Activated CD4-positive, CD25-positive, alpha-beta regulatory T cell (primary cell): Measurements from ENCODE around the gene NTRK1.
A peak's percentile ranks its signal among the peaks of the same experiment; 100 is the strongest.

Source experiments
- DNase-seq, 4 experiments: peaks; one replicate each; lab custom pipeline; 2025; lab: John Stamatoyannopoulos, UW

NTRK1 gene

DNA sequence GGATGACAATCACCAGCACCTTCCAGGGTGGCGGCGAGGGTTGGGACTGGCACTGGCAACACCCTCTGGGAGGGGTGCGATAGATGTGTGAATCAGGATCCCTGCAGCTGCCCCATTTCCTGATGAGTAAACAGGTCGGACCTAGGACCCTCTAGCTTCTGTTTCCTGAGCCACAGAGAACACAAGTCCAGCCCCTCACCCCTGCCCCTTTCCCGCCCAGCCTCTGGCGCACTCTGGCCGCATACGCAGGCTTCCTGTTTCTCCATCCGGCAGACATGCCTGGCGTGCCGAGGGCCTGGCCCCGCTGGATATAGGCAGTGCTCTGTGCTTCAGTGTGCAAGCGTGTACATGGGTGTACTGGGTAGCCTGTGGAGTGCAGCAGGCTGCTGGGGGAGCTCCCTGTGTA is 37.5 kb downstream of the NTRK1 start:
- DNase-seq: no peak

DNA sequence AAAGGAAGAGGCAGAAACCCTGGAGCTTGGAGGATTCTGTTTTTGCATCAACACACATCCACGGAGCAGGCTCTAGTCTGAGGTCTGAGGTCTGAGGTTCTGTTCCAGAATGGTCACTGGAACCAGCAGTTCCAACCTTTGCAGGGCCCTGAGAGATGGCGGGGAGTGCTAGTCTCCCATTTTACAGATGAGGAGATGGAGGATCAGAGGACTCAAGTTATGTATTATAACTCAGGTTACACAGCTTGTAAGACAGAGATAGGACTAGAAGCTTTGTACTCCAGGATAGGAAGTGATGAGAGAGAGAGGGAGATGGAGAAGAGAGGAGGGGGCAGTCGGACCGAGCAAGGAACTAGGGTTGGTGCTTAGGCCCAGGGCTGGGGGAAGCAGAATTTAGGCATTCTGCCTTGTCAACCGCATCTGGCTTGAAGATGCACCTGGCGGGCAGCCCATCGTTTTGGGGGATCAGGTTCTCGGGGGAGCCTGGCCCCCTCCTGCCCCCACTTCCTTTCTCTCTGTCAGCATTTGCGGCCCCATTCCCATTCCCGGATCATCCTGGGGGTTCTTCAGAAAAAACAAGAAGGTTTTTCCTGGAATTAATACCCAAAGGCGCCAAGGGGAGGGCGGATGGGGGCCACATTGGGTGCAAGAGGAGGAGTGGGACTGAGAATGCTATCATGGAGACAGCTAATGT is 38.5 kb downstream of the NTRK1 start:
- no peak for DNase-seq

DNA sequence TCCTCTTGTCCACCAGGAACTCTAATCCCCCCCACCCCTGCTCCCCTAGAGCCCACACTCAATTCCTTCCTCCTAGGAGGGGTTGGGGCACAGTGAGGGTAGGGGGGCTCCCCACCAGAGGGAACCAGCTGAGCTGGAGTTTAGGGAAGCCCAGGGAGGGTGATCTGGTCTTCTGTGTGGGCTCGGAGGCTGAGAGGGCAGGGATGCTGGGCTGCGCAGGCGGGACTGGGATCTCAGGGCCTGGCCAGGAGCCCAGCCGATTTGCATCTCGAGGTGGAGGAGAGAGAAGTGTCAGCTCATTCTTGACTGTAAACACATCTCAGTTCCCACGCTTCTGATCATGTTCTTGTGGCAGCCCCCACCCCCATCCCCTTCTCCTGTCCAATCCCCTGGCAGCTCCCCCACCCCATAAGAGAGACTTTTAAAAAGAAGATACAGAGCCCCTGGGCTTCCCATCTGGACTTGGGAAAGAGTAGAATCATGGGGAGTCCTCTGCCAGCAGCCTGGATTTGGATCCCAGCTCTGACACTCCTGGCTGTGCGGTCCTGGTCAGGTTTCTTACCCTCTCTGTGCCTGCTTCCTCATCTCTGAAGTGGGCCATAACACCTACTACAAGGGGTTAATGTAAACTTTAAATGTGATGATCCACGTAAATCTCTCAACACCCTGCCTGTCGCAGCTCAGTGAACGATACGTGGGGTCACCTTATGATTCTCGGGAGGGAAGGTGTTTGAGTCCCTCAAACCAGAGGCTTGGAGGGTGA is 39.5 kb downstream of the NTRK1 start:
- DNase-seq: no peak

DNA sequence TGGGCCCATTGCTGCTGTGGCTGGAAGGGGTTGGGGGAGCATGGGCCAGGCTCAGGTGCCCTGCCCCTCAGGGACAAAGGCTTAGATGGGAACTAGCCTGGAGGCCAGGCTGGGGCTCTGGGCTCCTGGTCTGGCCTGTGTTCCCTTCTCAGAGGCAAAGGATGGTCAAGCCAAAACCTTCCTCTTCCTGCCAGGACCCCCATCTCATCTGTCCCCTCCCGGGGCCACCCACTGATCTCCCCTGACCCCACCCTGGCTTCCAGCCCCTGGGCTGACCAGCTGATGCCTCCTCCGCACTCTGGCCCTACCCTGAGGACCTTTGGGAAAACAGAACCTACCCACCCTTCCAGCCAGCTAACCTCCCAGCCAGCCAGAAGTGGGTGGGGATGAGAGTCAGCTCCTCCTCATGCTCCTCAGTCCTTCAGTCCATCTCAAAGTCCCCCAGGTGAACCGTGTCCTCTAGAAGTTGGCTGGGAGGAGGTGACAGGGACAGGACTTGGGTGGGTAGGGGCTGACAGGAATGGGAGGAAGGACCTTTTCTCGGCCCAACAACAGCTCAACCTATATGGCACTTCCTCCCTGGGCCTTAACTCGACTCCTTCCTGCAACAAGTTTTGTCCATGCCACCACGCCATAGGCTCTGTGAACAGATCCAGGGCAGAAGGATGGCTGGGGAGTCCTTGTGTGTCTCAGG is 40.4 kb downstream of the NTRK1 start:
- no peak for DNase-seq

DNA sequence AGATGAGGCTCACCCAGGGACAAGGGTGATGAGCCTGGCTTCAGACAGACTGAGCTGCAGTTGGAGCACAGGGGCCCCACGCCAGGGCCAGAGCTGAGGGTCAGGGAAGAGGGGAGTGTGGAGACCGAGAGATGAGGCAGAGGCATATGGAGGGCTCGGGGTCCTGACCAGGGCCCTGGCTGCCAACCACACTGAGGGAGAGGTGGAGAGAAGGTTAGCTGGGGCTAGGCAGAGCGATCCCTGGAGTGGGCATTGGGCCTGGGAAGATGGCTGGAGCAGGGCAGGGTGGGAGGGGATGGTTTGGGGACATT is 40.9 kb downstream of the NTRK1 start:
- DNase-seq: no peak

DNA sequence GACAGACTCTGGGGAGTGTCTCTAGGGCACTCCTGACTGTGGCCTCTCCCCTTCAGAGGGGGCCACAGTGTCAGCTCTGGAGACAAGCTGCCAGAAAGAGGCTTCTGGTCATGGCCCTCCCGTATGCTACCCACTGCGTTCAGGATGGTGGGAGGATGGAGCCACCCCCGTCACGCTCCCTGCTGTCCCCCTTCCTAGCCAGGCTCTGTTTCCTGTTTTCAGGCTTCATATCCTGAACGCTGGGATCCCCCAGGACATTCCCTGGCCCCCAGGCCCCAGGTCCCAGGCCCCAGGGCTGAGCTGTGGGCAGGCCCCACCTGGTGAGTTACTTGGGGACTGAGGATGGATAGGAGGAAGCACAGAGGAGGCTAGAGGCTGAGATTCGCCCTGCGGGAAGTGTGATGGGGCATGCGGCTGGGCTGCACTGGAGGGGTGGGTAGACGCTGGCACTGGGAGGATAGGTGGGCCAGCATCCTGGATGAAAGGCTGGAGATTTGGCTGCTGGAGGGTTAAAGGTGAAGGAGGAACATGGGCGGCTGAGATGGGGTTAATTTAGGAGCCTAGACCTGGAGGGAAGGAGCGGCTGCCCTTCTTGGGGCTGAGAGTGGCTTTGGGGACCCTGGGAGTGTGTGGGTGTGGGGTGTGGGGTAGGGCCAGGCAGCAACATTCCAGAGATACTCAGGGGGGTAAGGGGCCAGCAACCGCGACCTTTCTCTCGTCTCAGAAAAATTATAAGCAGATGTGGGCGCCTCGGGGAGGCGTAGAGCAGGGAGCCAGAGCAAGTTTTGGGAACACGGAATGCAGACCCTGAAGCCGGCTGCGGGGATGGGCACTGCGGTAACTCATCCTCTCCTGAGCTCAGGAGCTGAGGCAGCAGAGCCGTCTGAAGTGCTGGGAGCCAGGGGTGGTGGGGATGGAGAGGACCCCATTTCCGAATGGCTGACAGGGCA is 41.6 kb downstream of the NTRK1 start:
- DNase-seq: no peak

DNA sequence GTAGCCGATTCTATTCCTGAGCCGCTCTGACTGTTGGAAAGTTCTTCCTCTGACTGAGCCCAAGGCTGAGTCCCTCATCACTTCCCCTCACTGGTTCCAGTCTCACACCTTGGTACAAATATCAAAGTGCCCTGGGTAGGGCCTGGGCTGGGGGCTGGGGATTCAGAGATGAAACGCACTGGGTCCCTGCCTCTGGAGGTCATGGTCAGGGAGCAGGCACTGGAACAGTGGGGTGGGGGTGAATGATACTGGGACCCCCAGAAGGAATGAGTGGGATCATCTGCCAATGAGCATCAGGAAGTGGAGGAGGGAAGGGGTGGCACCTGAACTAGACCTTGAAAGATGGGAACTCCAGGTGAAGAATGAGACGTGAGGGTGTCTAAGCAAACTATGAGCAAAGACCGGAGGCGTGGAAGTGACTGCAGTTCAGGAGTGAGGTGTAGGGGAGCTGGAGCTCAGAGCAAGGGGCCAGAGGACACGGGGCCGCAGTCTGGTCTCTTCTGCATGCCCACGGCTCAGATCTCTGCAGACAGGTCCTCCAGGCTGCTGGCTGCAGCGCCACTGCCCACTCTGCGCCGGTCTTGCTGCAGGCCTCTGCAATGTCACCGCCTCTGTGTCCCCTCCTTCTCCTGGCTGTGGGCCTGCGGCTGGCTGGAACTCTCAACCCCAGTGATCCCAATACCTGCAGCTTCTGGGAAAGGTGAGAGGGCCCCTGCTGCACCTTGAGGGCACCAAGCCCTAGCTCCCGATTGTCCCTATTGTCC is 42.8 kb downstream of the NTRK1 start:
- no peak for DNase-seq

DNA sequence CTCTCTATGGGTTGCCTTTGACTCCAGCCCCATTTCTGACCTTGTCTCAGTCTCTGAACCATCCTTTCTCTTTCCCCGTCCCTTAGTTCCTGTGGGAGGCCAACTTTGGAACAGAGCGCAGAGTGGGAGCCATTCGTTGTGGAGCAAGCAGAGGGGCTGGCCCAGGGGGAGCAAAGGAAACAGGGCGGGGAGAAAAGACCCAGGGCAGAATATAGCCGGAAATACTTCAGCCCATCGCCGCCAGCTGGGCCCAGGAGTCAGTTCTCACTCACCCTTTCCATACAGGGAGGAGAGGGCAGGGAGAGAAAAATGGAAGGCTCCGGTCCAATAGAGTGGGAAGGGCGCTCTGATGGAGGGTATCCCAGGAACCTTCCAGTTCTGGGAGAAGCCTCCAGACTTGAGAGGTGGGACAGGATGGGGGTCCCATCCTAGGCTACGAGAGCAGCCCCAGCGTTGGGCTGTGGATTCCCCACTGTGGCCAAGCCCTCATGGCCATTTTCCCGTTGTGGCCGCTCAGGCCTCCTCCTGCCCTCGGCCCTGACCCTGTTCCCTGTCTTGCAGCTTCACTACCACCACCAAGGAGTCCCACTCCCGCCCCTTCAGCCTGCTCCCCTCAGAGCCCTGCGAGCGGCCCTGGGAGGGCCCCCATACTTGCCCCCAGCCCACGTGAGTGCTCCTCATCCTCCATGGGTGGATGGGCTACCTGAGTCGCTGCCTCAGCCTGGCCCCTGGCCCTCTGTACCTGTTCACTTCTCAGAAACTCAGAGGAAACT is 43.7 kb downstream of the NTRK1 start:
- DNase-seq: no peak

DNA sequence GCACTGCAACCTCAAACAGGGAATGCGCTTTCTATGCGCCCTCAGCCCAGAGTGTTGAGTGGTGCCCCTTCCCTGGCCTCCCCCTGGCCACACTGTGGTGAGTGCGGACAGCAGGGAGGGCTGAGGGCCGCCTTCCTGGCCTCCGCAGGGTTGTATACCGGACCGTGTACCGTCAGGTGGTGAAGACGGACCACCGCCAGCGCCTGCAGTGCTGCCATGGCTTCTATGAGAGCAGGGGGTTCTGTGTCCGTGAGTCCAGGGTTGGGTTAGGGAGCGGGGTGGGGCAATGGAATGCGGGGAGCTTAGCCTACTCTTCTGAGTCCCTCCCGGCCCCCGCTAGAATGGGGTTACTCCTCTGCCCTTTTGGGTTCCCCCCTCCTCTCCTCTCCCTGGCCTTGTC is 44.5 kb downstream of the NTRK1 start:
- no peak for DNase-seq

DNA sequence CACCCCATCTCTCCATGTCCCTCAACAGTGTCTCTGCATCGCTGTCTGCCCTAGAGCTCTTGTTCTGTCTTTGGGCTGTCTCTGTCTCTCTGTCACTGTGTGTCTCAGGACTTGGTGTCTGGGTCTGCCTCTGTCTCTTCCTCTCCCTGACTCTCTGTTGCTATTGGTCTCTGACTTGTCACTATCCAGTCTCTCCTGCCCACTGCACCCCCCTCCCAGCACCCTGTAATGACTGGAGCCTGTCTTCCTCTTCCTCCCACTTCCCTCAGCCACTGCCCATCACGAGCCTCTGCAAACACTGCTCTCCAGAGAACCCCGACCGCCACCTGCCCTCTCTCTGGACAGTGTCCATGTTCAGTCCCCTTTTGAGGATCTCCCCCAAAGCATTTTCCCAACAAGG is 45.0 kb downstream of the NTRK1 start:
- DNase-seq: no peak

DNA sequence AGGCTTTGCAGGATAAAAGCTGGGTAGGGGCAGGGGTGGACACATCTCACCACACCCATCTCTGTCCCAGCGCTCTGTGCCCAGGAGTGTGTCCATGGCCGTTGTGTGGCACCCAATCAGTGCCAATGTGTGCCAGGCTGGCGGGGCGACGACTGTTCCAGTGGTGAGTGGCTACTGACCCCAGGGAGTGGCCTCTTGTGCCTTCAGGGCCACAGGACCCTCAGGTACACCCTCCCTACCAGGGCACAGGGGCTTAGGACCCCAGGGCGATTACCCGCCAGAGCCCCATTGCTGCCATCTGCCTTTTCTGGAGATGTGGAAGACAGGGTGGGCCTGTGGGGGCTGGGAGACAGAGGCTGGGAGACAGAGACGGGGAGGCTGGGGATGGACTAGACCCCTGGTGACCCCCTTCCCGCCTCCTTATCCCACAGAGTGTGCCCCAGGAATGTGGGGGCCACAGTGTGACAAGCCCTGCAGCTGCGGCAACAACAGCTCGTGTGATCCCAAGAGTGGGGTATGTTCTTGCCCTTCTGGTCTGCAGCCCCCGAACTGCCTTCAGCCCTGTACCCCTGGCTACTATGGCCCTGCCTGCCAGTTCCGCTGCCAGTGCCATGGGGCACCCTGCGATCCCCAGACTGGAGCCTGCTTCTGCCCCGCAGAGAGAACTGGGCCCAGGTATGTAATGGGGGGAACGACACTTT is 45.7 kb downstream of the NTRK1 start:
- no peak for DNase-seq

DNA sequence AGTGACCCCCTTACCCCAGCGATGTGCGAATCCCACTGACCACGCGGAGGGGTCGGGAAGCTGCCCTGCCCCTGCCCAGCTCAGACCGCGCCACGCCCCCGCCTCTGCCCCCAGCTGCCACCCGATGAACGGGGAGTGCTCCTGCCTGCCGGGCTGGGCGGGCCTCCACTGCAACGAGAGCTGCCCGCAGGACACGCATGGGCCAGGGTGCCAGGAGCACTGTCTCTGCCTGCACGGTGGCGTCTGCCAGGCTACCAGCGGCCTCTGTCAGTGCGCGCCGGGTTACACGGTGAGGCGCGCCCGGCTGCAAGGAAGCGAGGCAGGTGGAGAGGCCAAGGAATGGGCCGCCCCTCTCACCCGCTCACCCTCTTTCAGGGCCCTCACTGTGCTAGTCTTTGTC is 47.9 kb downstream of the NTRK1 start:
- DNase-seq: no peak

DNA sequence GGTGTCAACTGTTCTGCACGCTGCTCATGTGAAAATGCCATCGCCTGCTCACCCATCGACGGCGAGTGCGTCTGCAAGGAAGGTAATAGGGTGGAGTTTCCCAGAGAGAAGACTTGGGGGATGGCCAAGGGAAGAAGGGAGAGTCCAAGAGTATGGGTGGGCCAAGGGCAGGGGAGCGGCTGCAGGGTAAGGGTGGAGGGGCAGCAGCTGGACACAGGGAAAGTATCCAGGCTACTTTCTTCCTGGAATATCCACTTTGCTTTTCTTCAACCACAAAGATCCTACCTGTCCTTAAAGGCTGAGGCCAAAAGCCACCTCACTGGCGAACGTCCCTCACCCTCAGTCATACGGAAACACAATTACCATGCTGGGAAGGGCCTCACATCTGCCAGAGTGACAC is 48.3 kb downstream of the NTRK1 start:
- DNase-seq: no peak

DNA sequence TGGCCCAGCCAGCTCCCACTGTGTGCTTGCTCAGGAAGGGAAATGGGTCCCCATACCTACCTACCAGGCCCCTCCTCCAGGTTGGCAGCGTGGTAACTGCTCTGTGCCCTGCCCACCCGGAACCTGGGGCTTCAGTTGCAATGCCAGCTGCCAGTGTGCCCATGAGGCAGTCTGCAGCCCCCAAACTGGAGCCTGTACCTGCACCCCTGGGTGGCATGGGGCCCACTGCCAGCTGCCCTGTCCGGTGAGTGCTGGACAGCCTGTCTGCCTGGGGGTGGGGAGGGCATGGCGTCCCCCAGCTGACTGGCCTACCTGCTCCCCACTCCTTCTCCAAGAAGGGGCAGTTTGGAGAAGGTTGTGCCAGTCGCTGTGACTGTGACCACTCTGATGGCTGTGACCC is 49.0 kb downstream of the NTRK1 start:
- no peak for DNase-seq

DNA sequence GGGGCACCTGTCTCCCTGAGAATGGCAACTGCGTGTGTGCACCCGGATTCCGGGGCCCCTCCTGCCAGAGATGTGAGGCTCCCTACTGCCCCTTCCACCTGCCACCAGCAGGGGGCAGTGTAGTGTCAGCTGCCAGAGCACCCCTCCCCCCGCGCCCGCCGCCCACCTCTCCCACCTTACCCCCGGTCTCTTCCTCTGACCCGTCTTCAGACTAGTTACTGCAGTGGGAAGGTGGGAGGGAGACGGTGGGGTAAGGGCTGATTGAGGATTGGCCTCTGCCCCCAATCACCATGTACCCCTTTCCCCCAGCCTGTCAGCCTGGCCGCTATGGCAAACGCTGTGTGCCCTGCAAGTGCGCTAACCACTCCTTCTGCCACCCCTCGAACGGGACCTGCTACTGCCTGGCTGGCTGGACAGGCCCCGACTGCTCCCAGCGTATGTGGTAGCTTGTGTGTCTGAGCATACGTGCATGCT is 49.7 kb downstream of the NTRK1 start:
- peak; percentile 26 to 45 (median 34) for DNase-seq

DNA sequence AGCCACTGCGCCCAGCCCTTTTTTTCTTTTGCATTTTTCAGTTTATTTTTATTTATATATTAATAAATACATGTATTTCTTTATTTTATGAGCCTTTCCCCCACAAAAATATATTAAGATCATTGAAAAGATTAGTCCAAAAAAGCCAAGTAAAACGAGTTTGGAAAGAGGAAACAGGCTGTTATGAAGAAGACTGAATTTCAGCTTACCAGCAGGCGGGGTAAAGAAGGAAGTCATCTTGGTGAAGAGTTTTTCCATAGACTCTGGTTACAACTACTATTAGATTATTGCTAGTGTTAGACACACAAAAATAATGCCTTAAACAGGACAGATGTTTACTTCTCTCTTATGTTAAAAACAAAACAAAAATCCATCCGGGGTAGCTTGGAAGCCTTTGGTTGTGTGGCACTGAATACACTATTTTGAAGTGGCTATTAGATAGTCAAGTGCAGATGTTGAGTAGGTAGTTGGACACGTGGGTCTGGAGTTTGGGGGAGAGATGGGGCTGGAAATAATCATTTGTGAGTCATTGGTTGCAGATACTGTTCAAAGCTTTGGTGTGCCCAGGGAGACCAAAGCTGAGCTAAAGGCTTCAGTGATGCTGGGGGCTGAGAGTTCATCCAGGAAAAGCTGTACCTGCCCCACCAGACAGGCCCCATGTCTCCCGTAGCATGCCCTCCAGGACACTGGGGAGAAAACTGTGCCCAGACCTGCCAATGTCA is 51.1 kb downstream of the NTRK1 start:
- no peak for DNase-seq

DNA sequence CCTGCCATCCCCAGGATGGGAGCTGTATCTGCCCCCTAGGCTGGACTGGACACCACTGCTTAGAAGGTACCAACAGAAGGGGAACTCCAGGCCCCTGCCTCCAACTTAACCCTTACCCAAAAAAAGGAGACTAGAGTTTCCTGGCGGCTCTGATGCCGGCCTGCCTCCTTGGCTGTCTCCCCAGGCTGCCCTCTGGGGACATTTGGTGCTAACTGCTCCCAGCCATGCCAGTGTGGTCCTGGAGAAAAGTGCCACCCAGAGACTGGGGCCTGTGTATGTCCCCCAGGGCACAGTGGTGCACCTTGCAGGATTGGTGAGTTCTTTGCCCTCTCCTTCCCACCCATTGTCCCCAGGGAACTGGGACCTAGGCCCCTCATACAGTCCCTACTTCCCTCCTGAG is 51.6 kb downstream of the NTRK1 start:
- no peak for DNase-seq

DNA sequence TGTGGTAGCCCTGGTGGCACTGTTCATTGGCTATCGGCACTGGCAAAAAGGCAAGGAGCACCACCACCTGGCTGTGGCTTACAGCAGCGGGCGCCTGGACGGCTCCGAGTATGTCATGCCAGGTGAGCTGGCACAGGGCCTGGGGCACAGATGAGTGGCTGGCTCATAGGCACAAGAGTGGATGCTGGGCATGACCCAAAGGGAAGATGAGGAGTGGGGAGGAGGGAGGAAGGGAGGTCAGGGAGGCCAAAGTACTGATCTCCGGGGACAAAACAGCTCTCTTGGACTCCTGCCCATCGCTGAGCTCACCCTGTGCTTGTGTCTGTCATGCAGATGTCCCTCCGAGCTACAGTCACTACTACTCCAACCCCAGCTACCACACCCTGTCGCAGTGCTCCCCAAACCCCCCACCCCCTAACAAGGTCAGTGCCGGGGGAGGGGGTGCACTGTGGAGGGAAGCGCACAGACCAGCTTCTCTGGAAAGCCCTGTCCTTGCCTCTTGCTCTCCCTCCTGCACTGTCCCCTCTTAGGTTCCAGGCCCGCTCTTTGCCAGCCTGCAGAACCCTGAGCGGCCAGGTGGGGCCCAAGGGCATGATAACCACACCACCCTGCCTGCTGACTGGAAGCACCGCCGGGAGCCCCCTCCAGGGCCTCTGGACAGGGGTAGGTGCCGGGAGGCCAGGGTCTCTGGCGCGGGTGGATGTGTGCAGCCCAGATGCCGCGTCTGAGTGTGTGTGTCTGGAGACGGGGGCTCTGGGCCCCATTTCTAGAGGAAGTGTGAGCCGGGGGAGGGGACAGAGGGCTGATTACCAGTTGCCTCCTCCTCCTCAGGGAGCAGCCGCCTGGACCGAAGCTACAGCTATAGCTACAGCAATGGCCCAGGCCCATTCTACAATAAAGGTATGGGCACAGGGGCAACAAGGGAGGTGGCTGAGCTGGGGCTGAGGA is 52.5 kb downstream of the NTRK1 start:
- DNase-seq: no peak
